HG03439 (cell line): ENCODE results near the gene NFYC.

ENCODE experiments used
- ATAC-seq: cut with Tn5 transposase; IDR thresholded peaks from one replicate; pipeline ENCODE4 v1.9.1; 2021; ENCODE audit warnings: mild to moderate bottlenecking, moderate library complexity; ENCODE audit not compliant: unreplicated experiment

NFYC gene

DNA sequence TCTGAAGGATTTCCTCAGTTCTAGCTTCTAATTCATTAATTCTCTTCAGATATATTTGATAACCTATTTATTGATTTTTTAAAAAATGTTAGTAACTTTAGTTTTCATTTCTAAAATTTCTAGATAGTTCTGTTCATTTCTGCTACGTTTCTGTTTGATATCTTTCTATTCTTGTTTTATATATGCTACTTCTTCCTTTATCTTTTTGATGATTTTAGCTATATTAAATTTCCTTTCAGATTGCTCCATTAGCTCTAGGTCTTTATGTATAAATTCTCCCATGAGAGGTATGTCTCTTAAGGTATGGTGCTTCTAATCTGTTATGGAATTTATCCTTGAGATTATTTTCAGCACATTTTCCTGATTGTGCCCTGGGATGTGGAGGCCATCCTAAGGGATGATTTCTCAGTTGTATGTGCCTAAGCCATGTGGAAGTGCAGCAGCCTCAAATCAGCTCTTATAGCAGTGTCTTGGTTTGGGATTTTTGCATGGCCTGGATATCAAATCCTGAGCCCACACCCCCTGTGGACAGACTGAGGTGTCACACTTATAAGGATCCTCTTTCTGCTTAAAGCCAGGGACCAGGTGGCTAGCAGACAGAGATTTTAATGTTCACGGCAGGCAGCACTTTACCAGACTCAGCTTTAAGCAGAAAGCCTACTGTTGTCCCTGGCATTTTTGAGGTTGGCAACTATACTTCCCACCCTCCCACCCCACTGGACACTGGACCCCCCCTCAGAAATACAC lies 85.9 kb downstream of the NFYC start:
- ATAC-seq, result no peak

DNA sequence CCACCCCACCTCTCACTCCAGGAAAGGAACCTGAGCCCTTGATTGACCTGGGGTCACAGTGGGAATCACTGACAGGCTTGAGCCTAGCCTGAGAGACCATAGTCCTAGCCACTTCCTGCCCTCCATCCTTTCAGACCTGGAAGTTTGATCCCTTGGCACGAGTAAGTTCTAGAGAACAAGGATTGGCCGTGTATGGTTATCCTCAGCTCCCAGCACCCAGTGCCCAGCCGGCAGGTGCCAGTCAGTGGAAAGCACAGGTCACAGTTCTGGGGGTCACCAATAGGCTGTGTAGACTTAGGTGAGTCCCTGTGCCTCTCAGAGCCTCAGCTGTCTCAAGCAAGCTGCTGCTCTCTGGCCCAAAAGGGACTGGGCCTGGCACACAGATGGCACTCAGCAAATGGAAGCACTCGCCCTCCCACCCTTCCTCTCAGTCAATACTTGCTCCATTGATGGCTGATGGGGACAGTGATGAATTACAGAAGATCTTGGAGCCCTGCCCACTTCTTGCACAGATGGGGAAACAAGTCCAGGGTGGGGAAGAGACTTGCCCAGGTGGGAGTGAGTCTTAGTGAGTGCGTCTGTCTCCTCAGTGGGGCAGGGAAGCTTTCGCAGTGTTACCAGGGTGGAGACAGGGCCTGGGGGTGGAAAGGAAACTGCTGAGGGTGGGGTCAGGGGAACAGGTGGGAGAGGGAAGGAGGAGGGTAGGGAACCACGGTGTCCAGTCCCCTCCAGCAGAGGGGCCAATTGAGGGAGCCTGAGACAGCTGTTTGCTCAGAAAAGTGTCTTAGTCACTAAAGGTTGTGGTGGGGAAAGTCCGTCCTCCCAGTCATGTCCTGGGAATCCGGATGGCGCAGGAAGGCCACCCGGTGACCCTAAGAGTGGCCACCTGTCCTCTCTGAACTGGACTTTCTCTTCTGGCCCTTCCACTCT lies 89.4 kb downstream of the NFYC start:
- no peak for ATAC-seq

- ATAC-seq, result no peak
These were observed 90.1 kb downstream of the NFYC start for GRCh38 chr1:40781608-40781971.

DNA sequence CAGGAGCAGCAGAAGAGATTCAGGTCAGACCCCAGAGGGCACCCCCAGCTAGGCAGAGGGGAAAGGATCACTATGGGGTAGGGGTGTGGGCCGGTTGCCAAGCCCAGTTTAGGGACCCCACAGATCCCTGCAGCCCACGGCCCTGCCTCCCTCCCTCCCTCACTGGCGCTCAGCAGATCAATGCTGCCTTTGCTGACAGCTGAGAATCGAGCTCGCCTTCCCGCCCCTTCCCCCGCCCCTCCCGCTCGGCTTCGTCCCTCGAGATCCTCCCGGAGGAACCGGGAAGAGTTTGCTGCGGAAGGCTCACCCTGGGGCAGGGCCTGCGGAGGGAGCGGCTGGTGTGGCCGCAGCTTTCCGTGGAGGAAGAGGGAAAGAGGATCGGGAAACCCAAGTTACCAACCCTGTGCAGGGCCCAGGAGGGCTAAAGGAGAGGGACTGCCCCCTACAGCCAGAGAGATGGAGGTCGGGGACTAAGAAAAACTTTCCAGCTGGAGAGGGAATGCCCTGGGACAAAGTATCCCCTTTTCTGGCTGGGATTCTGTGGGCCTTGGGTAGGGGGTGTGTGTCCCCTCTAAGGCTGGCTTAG lies 91.0 kb downstream of the NFYC start:
- no peak for ATAC-seq

- ATAC-seq, result no peak
These were observed 91.7 kb downstream of the NFYC start, which contains the start of gene KCNQ4 for GRCh38 chr1:40783001-40783905. Gene KCNQ4 (plus strand): TSS chr1:40783787. CDS start chr1:40784094, 307 bp downstream.

DNA sequence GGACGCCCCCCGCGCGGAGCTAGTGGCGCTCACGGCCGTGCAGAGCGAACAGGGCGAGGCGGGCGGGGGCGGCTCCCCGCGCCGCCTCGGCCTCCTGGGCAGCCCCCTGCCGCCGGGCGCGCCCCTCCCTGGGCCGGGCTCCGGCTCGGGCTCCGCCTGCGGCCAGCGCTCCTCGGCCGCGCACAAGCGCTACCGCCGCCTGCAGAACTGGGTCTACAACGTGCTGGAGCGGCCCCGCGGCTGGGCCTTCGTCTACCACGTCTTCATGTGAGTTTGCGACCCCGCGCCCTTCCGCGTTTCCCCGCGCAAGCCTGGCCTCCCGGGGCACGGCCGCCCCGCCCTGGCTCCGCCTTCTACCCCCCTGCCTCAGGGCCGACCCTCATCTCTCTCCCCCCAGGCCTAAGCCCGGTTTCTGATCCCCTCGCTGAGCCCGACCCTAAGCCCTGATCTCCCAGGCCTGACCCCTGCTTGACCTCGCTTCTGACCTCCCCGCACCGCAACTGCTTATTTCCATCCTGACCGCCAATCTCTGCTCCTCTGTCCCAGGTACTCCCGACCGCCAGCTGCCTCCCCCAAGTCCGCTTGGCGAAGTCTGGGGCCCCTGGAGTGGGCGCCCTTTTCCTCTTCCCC lies 92.8 kb downstream of the NFYC start:
- ATAC-seq, result no peak

DNA sequence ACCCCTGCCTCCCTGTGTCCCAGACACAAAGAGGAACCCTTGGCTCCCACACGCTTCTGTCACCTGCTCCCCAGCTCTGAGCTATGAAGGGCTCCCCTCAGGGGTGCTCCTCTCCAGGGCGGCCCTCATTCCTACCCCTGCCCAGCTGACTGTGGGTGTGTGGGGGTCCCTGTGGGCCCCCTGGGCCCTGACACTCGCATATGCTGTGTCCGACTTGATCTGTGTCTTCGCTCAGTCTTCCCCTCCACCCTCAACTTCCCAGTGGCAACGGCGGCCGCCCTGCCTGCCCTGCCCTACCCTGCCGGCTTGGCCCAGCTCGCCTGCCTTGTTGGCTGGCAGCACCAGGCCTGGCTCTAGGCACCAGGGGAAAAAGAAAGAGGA lies 93.3 kb downstream of the NFYC start:
- no peak for ATAC-seq

DNA sequence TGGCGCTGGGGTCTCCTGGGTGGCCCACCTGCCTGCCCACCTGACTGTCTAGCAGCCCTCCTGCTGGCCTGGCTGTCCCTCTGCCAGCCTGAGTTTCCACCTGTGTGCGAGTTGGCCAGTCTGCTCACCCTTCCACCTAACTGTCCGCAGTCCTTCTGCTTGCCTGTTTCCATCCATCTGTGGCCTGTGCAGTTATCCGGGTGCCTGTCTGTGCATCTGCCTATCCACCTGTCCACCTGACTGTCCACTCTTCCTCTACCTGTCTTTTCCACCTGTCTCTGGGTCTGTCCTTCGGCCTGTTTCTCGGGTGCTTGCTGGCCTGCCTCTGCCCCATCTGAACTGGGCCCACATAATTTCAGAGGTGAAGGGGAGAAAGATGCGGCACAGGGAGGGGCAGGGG lies 93.9 kb downstream of the NFYC start:
- no peak for ATAC-seq

- no peak for ATAC-seq
These were observed 94.9 kb downstream of the NFYC start for GRCh38 chr1:40786171-40786994.

DNA sequence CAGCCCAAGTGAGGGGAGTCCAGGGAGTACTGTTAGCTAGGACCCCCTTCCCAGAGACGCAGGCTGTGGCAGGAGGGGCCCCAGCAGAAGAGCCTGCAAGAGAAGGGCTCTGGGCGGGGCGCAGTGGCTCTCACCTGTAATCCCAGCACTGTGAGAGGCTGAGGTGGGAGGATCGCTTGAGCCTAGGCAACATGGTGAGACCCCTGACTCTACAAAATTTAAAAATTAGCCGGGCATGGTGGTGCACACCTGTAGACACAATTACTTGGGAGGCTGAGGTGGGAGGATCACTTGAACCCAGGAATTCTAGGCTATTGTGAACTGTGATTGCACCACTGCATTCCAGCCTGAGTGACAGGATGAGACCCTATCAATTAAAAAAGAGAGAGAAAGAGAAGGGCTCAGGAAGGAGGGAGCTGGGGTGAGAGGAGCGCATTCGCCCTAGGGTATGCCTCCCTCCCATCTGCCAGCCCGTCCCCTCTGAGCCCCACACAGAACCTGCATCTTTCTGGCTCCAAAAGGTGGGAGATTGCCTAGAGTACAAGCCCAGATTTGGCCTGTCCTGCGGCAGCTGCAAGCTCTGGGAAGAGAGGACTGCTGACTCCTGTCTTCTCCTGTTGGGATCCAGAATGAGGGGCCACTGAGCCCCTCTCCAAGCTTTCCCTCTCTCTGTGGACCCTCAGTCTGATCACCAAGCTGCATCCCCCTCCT lies 95.6 kb downstream of the NFYC start:
- no peak for ATAC-seq

- no peak for ATAC-seq
These were observed 96.4 kb downstream of the NFYC start for GRCh38 chr1:40787737-40788560.

- no peak for ATAC-seq
These were observed 97.2 kb downstream of the NFYC start for GRCh38 chr1:40788561-40789341.

DNA sequence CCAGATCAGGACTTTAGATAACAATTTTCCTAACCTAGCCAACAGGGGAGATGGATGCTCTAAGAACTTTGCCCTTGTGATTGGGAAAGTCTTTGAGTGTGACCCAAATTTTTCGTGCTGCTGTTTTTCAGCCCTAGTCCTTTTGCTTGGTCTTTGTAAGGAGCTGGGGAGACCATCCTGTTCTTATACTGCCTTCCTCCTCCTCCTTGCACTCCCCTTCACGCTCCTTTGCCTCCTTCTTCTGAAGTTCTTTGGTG lies 97.8 kb downstream of the NFYC start:
- no peak for ATAC-seq

- ATAC-seq, result no peak
These were observed 98.3 kb downstream of the NFYC start for GRCh38 chr1:40789661-40790430.

DNA sequence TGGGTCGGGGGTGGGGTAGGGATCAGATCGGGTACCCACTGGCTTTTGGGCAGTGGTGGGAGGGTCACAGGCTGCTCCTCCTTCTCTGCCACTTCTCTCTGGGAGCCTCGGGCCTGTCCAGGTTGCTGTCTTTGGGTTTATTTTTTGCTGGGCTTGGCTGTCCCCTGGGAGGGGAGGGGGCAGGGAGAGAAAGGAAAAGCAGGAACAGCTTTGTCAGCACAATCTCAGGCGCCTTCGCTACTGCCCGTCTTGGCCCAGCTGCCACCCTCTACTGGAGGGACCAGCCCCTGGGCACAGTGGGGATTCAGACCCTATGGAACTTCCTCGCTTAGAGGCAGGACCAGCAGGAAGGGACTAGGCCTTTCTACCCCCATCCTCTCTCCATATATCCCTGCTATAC lies 100.5 kb downstream of the NFYC start:
- no peak for ATAC-seq

DNA sequence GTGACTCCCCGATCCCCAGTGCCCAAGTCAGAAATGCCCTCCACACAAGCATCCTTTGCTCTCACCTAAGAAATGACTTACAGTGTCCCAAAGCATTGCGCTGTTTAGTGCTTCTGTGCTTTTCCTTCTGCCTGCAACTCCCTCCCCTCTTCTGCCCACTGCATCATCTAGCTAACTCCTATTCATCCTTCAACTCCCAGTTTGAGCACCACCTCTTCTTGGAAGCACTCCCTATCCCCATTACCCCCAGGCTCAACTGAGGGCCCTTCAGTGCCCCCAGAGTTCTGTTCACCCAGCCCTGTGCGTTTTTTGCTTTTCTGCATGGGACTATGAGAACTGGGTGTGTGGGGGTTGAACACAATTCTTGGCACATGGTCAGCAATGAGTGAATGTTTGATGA lies 102.1 kb downstream of the NFYC start:
- no peak for ATAC-seq

DNA sequence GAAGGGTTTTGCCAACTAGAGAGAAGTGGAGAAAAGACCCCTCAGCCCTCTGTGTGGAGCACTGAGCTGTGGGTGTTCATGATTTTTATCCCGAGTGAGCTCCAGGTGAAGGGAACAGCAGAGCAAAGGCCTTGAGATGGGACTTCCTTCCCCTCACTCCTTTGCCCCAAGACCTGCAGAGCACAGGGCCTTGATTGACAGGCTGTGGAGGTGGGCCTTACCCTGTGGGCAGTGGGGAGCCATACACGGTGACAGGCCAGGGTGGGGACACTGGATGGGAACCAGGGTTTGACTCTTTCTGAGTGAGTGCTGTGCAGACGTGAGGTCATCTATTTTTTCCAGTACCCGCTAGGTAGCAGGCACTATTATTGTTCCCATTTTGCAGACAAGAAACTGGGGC lies 102.5 kb downstream of the NFYC start:
- ATAC-seq, result no peak
